ENCODE data around the gene CPNE8.

Gene CPNE8

GRCh38 chr12:38653650-38654049 is 251.7 kb downstream of the CPNE8 start:
- DNase-seq (ENCODE audit: extremely low read depth in 1 of 2, low read depth in 1 of 2), result no peak

- no peak for DNase-seq (ENCODE audit: extremely low read depth in 1 of 2, low read depth in 1 of 2)
Measured at GRCh38 chr12:38648813-38649212, 256.6 kb downstream of the CPNE8 start.

GRCh38 chr12:38646146-38646545 is 259.2 kb downstream of the CPNE8 start:
- DNase-seq (ENCODE audit: extremely low read depth in 1 of 2, low read depth in 1 of 2), result no peak

GRCh38 chr12:38639625-38640024 is 265.8 kb downstream of the CPNE8 start:
- DNase-seq (ENCODE audit: extremely low read depth in 1 of 2, low read depth in 1 of 2), result no peak

- no peak for DNase-seq (ENCODE audit: extremely low read depth in 1 of 2, low read depth in 1 of 2)
Measured at GRCh38 chr12:38638401-38638800, 267.0 kb downstream of the CPNE8 start.

- no peak for DNase-seq (ENCODE audit: extremely low read depth in 1 of 2, low read depth in 1 of 2)
Measured at GRCh38 chr12:38633511-38633910, 271.9 kb downstream of the CPNE8 start.

- no peak for DNase-seq (ENCODE audit: extremely low read depth in 1 of 2, low read depth in 1 of 2)
Measured at GRCh38 chr12:38629064-38629463, 276.3 kb downstream of the CPNE8 start.

GRCh38 chr12:38628288-38628687 is 277.1 kb downstream of the CPNE8 start:
- DNase-seq (ENCODE audit: extremely low read depth in 1 of 2, low read depth in 1 of 2), result no peak

- no peak for DNase-seq (ENCODE audit: extremely low read depth in 1 of 2, low read depth in 1 of 2)
Measured at GRCh38 chr12:38625306-38625705, 280.1 kb downstream of the CPNE8 start.

- no peak for DNase-seq (ENCODE audit: extremely low read depth in 1 of 2, low read depth in 1 of 2)
Measured at GRCh38 chr12:38614171-38614570, 291.2 kb downstream of the CPNE8 start.

- DNase-seq (ENCODE audit: extremely low read depth in 1 of 2, low read depth in 1 of 2), result no peak
Measured at GRCh38 chr12:38610808-38611350, 294.5 kb downstream of the CPNE8 start.

GRCh38 chr12:38607295-38607694 is 298.1 kb downstream of the CPNE8 start:
- DNase-seq (ENCODE audit: extremely low read depth in 1 of 2, low read depth in 1 of 2), result no peak

All from stimulated activated CD8-positive, alpha-beta memory T cell treated with anti-CD3 and anti-CD28 coated beads, Interleukin-7, amount 100 ng/mL, for 48 hours (primary cell).